HG03066 (cell line): ENCODE results near the gene KCNQ1.

ENCODE experiments used
- ATAC-seq: cut with Tn5 transposase; IDR thresholded peaks from one replicate; pipeline ENCODE4 v1.9.1; 2021; ENCODE audit warnings: low read depth; ENCODE audit not compliant: unreplicated experiment

The KCNQ1 gene

DNA sequence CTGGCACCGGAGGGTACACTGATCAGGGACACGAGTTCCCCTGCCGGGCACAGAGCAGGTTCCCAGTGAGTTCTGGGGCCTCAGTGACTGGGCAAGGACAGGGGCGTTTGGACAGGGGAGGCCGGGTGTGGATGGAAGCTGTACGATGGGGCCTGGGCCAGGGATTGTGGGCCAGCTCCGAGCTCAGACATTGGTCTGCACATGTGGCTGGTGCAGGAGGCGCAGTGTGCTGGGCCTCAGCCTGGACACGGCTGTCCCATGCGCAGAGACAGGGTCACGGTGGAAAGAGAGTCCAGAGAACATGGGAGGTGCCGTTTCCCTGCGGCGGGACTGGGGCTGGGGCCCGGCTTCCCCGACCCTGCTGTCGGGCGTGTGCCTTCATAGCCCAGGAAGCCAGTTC lies 380.0 kb downstream of the KCNQ1 start:
- no peak for ATAC-seq

DNA sequence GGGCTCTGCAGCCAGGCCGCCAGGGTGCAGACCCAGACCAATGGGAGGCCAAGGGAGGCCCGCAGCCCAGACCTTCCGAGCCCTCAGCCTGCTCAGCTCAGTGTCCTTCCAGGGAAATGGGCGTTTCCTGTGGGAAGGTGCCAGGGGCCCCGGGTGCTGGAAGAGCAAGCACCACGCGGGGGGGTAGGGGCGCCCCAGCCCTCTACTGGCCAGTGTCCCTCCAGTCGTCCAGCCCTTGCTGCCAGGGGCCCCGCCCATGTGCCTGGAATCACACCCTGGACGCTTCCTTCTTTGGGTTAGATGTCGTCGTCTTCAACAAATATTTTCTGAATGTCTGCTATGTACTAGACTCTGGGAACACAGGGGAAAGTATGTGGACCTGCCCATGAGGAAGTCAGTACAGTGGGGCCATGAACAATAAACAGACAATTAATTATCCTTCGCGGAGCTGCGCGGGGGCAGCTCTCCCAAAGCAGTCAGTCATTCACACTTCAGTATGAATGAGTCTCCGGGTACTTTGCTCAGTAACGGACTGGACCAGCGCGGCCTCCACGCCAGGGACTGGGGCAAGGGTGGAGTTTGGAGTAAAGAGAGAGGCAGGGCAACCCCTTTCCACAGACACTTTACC lies 380.6 kb downstream of the KCNQ1 start:
- no peak for ATAC-seq

DNA sequence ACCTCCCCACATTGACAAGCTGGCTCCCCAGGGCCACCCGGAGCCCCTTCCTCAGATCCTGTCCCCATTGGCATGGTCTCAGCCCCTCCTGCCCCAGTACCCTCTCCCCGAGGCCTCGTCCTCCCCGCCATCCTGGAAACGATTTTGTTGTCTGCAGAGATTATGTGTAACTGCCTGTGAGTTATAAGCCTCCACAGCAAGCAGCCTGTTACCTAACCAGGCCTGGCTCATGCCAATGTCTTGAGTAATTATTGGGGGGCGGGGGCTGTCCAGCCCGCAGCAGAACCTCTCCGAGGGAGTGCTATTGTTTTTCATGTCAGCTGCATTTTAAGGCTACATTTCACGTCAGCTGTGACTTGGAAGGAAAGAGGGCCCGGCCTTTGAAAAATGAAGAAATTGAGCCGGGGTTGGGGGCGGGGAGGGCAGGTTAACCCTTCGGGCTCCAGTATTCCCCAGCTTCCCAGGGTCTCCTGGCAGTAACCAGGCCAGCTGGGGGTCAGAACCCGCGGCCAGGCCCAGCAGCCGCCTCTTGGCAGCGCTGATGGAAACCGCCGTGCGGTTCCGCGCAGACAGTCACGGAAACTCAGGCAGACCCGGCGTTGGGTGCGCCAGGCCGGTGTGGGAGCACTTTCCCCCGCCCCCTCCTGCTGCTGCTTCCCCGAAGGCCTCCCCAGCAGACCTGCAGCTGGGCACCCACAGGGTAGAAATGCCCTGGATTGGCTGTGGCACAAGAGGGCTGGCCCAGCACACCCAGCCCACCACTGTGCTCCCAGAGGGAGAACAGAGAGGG lies 381.3 kb downstream of the KCNQ1 start:
- no peak for ATAC-seq

DNA sequence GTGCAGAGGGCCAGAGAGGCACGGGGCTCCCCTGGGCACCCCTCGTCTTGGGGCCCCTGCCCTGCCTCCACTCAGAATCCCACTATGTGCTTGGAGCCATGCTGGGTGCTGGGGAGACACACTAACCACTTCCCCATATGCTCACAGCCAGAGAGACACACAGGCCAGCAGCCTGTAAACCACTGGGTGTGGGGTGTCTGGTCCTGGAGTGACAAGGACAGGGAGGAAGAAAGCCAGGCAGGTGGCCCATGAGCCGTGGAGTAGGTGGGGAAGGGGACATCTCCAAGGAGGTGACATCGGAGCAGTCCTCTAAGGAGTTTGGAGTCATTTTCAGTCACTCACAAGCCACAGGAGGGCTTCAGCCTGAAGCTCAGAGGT lies 381.9 kb downstream of the KCNQ1 start:
- ATAC-seq, result no peak

DNA sequence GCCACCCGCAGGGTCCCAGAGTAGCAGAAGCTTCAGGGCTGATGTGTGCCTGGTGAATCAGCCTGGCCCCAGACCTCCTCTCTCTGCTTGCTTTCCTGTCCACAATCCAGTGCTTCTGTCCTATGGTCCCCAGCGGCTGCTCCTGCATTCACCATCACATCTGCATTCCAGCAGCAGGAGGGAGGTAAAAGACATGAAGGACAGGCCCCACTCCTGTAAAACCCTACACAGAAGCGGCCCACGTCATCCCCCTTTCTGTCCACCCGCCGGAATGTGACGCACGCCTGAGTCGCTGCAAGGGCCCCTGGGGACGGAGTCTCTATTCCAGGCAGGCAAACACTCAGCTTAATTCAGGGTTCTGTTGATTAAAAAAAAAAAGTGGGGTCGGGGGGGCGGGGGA lies 382.4 kb downstream of the KCNQ1 start:
- ATAC-seq, result no peak

DNA sequence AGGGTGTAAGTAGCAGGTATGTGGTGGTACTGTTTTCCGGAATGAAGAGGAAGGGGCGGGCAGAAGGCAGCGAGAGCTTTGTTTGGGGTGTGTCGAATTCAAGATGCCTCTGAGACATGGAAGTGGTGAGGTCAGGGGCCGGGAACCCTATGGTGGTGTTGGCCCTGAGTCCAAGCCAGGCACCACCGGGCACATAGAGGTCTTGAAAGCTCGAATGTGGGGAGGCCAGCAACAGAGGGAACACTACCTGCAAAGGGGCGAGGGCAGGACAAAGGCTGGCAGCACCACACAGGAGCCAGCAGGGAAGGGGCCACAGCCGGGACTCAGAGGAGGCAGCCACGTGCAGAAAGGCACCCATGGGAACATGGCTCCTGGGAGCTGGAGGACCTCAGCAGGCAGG lies 383.0 kb downstream of the KCNQ1 start:
- no peak for ATAC-seq

DNA sequence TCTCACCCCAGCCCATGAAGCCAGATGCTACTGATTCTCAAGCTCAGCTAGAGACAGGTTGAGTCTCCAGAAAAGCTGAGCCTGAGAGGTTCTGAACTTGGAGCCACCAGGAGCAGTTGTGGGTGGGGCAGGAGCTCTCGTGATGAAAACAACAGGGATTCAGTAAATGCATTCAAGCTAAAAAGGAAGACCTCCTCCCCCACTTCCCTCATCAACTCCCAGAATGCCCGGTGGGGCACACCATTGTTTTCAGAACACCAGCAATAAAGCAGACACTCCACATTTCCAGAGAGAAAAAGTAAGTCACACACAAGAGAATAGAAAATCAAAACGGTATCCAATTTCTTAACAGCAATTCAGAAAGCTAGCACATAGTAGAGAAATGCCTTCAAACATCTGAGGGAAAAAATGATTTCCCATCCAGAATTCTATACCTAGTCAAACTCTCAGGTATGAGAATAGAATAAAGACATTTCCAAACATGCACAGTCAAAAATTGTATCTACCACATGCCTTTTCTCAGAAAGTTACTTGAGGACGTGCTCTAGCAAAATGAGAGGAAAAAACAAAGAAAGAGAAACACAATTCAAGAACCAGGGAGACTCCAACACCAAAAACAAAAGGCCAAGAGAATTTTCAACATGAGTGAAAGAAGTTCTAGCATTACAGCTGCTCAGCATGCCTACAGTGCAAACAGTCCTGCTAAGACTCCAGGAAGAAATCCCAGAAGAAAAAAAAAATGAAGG lies 383.9 kb downstream of the KCNQ1 start:
- ATAC-seq, result no peak

DNA sequence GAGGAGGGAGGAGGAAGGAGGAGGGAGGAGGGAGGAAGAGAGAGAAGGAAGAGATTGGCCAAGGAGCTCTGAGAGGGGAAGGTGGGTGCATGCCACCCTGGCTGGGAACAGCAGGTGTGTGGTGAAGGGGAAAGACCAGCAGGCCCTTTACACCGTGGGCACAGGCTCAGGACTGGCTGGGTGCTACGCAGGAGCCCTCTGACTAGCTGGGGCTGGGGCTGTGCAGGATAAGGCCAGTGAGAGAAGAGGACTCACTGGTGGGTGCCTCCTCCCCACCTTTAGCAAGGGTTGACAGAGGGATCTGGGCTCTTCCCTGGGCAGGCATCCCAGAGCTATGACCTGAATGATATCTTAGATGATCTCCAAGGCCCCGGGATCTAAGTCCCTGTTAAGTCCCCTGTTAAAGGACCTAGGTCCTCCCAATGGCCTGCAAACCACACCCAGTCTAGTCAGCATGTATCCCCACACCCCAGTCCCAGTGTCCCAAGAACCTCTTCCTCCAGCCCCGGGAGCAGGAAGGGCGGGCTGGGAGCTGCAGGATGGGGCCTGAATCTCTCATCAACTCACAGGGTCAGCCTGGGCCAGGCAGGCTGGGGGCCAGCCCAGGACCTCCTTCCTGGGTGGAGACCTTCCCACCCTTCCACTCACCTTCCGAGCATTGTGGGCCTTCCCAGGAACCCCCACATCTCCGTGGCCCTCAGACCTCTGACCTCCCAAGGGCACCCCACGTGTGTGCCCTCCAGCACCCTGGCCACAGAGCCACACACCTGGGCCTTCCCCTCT lies 385.4 kb downstream of the KCNQ1 start:
- ATAC-seq, result no peak

DNA sequence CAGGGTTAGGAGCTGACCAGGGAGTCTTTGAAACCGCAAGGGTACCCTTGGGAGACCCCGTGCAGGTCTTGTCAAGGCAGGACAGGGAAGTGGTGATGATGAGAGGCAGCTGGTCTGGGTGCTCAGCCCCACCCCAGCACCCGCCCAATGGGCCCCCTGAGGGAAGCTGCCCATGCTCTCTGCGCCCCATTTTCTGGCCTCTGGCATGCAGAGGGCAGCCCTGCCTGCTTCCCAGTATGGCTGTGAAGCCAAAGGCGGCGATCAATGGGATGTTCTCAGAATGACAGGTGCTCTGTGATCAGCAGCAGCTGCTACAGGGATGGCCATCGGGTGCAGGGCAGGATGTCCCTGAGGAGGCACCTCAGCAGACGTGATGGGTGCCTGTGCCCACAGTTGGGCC lies 386.1 kb downstream of the KCNQ1 start:
- no peak for ATAC-seq

DNA sequence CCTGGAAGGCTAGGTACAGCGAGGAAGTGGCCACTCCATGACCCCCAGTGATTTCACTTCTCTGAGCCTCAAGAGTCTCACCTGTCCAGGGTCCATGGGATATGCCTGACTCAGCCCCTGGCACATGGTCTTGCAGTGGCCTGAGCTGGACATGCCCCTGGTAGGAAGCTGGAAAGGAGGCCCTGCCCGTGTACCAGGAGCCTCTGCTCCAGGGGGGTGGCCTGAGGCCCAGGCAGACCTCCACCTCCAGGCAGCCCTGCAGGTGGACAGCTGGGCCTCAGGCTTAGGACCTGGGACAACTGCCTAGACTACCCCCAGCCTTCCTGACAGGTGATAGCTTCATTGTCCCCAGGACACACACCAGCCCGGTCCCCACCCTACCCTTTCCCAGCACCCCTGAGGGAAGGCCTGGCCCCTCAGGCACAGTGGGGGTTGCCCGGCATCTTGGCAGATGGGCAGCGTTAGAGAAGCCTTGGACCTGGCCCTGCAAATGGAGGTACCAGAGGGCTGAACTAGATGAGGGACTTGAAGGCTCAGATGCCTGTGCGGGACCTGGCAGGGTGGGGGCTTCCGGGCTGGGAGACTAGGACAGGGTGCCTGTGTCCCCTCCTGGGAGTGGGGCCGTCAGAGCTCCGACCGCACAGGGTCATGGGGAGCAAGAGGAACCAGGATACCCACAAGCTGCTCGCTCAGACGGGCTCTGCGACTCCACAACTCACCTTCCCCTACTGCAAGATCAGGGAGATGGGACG lies 387.1 kb downstream of the KCNQ1 start:
- ATAC-seq, result no peak

DNA sequence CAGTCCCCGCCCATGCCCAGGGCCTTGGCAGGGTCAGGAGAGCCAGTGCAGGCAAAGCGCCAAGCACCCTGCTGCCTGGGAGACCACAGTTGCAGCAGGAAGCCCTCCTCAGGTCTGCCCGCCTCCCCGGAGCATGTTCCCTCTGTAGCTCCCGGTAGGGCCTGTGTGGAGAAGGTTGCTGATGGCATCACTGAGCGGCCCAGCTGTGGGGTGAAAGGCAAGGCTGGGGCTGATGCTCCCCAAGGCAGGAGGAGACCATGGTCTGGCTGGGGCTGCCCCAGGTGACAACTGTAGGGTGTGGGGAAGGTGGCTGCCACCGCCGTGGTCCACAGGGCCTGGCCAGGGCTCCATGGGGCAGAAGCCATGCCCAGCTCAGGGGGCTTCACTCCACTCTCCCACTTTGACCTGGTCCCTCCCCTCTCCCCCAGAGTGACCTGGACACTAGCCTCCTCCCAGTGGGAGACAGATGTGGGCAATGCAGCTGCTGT lies 387.8 kb downstream of the KCNQ1 start:
- no peak for ATAC-seq

DNA sequence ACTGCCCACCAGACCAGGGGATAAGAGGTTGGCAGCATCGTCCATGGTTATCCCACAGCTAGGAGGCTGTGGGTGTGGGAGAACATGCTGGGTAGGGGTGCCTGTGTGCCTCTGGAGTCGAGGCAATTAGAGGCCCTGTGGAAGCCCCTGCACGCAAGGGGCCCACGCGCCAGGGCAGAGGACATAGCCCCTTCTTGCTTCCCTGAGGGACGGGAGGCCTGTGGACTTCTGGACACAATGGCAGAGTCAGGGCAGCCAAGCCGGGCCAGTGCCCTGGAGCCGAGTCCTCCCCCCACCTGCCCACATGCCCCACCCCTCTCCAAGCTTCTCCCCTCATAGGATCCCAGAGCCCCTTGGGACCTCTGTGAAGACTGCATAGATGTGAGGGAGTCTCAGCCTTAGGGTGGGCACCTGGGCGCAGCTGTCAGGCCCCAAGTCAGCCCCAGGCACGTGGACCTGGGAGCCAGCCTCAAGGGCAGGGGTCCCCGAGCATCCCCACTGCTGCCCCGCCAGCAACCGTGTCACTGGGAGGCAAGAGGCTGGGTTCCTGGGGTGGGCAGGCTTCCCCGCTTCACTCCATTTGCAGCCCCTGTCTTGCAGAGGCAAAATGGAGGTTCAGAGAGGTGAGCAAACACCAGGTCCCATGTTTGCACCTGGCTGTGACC lies 388.4 kb downstream of the KCNQ1 start:
- ATAC-seq, result no peak

DNA sequence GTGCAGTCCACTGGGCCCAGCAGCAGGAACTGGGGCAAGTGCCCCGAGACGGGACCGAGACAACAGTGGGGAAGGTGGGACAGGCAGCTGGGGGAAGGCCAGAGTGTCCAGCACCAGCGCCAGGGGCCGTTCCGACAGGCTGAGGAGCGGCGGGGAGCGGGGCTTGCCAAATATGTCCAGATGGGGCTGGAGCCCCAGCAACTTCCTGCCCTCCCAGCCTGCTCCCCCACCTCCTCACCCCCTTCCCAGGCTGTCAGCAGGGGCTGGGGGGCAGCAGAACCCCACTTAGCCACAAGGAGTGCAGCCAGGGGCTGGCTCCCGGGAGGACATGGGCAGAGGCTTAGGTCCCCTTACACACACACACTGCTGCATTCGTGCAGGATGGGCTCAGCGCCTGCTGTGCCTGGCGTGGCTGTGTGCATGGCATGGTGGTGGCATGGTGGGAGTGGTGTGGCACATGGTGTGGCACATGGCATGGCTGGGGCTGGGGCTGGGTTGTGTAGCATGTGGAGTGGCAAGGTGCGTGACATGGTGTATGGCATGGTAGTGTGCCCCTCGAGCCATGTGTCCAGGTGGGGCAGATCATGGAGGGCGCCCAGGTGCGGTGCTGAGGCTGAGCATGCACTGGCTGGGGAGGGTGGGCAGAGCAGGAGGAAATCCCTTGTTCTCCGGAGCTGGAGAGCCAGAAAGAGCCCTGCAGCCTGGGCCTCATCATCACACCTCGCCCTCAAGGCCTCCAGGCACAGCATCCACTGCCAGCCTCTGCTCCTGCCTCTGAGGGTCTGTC lies 389.1 kb downstream of the KCNQ1 start:
- no peak for ATAC-seq

DNA sequence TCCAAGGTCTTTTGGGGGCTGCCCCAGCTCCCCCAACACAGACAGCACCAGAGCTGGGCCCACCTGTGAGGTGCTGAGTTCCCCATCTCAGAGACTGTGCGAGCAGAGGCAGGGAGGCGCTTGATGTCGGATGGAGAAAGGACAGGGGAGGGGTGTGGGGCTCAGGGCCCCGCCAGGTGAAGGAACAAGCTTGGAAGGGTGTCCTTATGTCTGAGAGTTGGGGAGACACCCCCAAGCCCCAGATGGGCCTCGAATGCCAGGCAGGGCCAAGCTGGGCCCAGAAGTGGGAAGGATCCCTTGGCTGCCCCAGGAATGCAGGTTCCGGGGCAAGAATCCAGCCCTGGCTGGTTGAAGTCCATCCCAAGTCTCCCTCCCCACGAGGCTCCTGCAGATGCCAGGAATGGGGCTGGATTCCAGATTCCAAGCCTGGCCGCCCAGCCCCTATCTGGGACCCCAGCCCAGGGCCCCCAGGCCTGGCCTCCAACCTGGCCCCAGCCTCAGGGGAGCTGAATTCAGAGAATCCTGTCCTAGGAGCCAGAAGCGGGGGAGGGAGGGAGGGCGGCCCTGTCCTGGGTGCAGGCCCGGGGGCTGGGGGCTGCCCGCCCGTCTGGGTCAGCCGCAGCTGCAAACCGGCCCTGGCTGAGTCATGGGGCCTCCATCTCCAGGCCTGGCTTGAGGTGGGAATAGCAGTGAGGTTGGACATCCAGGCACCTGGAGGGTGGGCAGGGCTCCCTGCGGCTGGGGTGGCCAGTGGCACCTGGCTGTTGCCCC lies 389.9 kb downstream of the KCNQ1 start:
- ATAC-seq, result no peak

DNA sequence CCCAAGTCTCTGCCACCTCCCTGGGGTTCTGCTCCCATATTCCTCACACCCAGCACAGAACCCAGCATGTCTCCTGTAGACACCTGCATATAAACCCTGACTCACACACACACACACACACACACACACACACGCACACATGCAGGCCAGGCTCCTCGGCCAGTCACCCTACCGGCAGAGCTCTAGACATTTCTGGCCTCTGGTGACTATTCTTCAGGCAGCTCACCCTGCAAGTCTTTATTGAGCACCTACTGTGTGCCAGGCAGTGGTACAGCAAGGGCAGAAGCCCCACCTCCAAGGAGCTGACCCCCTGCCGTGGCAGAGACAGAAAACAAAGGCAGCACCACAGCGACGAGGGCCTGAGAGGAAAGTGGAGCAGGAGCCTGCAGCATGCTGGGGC lies 390.5 kb downstream of the KCNQ1 start:
- no peak for ATAC-seq

DNA sequence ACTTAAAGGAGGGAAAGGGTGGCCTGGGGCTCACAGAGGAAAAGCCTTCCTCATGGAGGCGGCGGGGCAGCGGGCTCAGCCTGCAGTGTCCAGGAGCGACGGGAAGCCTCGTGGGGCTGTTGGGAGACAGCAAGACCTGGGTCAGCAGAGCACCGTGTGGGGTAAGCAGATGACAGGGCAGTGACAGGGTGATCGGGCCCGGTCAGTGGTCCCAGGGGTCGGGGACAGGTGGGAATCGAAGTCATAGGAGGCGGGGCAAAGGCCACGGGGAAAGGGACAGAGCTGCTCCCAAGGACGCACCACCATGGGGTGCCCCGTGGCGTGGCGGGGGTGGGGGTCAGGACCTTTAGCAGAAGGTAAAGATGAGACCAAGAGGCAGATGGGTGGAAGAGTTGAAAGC lies 390.9 kb downstream of the KCNQ1 start:
- no peak for ATAC-seq

DNA sequence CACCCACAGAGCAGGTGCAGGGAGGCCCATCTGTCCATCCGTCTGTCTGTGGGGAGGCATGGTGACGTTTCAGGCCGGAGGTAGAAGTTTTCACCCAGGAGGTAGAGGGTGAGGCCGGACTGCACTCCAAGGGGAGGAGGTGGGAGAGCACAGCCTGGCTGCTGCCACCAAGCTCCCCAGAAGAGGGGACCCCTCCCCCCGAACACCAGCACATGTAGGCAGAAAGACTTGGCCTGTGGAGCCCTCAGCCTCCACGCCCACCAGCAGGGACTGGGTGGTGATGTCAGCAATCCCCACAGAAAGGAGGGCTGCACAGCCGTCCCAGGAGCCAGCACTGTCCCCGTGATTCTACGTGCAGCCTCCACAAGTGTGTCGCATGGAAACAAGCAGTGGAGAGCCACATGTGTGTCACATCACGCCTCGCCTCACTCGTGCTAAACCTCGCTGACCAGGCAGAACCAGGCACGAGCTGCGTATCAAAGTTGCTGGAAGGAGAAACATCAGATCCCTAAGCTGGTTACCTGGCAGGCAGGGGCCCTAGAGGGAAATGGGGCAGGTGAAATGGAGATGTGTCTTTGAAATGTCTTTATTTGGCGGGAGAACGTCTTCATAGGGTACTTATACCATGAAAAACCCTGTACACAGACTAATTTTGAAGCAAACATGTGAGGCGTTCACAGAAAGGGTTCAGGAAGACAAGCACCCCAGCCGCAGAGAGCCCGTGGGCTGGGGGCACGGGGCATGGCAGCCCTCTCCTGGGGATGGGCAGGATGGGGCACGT lies 391.7 kb downstream of the KCNQ1 start:
- ATAC-seq, result no peak
